HEK293 (cell line): ENCODE measurements around the gene INSIG2.

Source experiments
- CTCF ChIA-PET: fragments of 350-600 bp; formaldehyde crosslinking; extraction: SDS; loops from one replicate; lab custom pipeline; 2021; ENCODE audit warnings: antibody characterized with exemption; lab: Yijun Ruan, JAX
- POLR2A ChIA-PET: fragments of 300-600 bp; formaldehyde crosslinking; extraction: SDS; loops from one replicate; lab custom pipeline; 2020; ENCODE audit warnings: antibody characterized with exemption, inconsistent platforms; lab: Yijun Ruan, JAX
- H3K27ac ChIP-seq: fragments of 200-500 bp; sonication (Bioruptor generic); 2 replicates; pipeline ENCODE4 v1.5.1; 2014; ENCODE audit warnings: low read depth, low read length, control low read depth, inconsistent platforms; ENCODE audit errors: extremely low read depth
- H3K36me3 ChIP-seq, 2 experiments: fragments of 200-500 bp in 1 of 2; sonication (Bioruptor generic) in 1 of 2; 1 replicate in 1 of 2; 2 replicates in 1 of 2; pipeline ENCODE4 v1.5.1; 2014 to 2017; ENCODE audit warnings: inconsistent platforms in 2 of 2, low read length in 2 of 2; ENCODE audit not compliant: control insufficient read depth in 2 of 2, insufficient read depth in 1 of 2
- H3K4me1 ChIP-seq: fragments of 200-500 bp; sonication (Bioruptor generic); 2 replicates; pipeline ENCODE4 v1.5.1; 2014; ENCODE audit warnings: mild to moderate bottlenecking, low read length, inconsistent platforms; ENCODE audit not compliant: control insufficient read depth, insufficient read depth
- H3K4me3 ChIP-seq: 2 replicates; pipeline ENCODE4 v1.5.1; 2011; ENCODE audit warnings: low read depth, mild to moderate bottlenecking, control low read depth, low read length, moderate library complexity
- H3K9me3 ChIP-seq: fragments of 200-500 bp; sonication (Bioruptor generic); 2 replicates; pipeline ENCODE4 v1.5.1; 2014; ENCODE audit warnings: low read depth, low read length, inconsistent platforms; ENCODE audit not compliant: control insufficient read depth, insufficient read depth
- GFI1B ChIP-seq: fragments of 450-650 bp; formaldehyde crosslinking; IDR thresholded peaks from 2 replicates; pipeline ENCODE4 v1.5.1; 2016; ENCODE audit warnings: missing biosample characterization, missing genetic modification characterization
- HOXC10 ChIP-seq: sonication (generic); formaldehyde crosslinking; IDR thresholded peaks from 2 replicates; pipeline ENCODE4 v1.8.1; 2023; ENCODE audit warnings: mild to moderate bottlenecking, missing genetic modification reagents
- KLF8 ChIP-seq: fragments of 450-650 bp; formaldehyde crosslinking; IDR thresholded peaks from 2 replicates; pipeline ENCODE4 v1.5.1; 2016; ENCODE audit warnings: missing biosample characterization, missing genetic modification characterization
- RBAK ChIP-seq: fragments of 450-650 bp; formaldehyde crosslinking; IDR thresholded peaks from 2 replicates; pipeline ENCODE4 v1.5.1; 2016; ENCODE audit warnings: missing biosample characterization, missing genetic modification characterization
- REPIN1 ChIP-seq: fragments of 450-650 bp; formaldehyde crosslinking; IDR thresholded peaks from 2 replicates; pipeline ENCODE4 v1.5.1; 2017; ENCODE audit warnings: missing biosample characterization, missing genetic modification characterization, low read depth
- SALL2 ChIP-seq: fragments of 450-650 bp; formaldehyde crosslinking; IDR thresholded peaks from 2 replicates; pipeline ENCODE4 v1.5.0; 2017; ENCODE audit warnings: missing biosample characterization, mild to moderate bottlenecking, missing genetic modification characterization, borderline replicate concordance
- SP7 ChIP-seq: fragments of 450-650 bp; formaldehyde crosslinking; IDR thresholded peaks from 2 replicates; pipeline ENCODE4 v1.5.1; 2016; ENCODE audit warnings: missing biosample characterization, missing genetic modification characterization
- ZBTB20 ChIP-seq: fragments of 450-650 bp; formaldehyde crosslinking; IDR thresholded peaks from 2 replicates; pipeline ENCODE4 v1.5.1; 2016; ENCODE audit warnings: missing biosample characterization, missing genetic modification characterization
- ZBTB49 ChIP-seq: fragments of 450-650 bp; formaldehyde crosslinking; IDR thresholded peaks from 2 replicates; pipeline ENCODE4 v1.5.1; 2016; ENCODE audit warnings: missing biosample characterization, missing genetic modification characterization, low read depth
- ZBTB6 ChIP-seq: fragments of 450-650 bp; formaldehyde crosslinking; IDR thresholded peaks from 2 replicates; pipeline ENCODE4 v1.5.1; 2017; ENCODE audit warnings: missing biosample characterization, missing genetic modification characterization
- ZBTB7A ChIP-seq: fragments of 450-650 bp; formaldehyde crosslinking; IDR thresholded peaks from 2 replicates; pipeline ENCODE4 v1.5.1; 2016; ENCODE audit warnings: low read depth, missing biosample characterization, missing genetic modification characterization
- ZFP41 ChIP-seq: fragments of 450-650 bp; formaldehyde crosslinking; IDR thresholded peaks from 2 replicates; pipeline ENCODE4 v1.5.1; 2016; ENCODE audit warnings: missing biosample characterization, missing genetic modification characterization, borderline replicate concordance
- ZNF112 ChIP-seq: fragments of 450-650 bp; formaldehyde crosslinking; IDR thresholded peaks from 2 replicates; pipeline ENCODE4 v1.5.0; 2017; ENCODE audit warnings: missing biosample characterization, missing genetic modification characterization
- ZNF169 ChIP-seq: fragments of 450-650 bp; formaldehyde crosslinking; IDR thresholded peaks from 2 replicates; pipeline ENCODE4 v1.5.1; 2016; ENCODE audit warnings: missing biosample characterization, missing genetic modification characterization
- ZNF174 ChIP-seq: fragments of 450-650 bp; formaldehyde crosslinking; IDR thresholded peaks from 2 replicates; pipeline ENCODE4 v1.5.0; 2017; ENCODE audit warnings: missing biosample characterization, mild to moderate bottlenecking, missing genetic modification characterization
- ZNF202 ChIP-seq: fragments of 450-650 bp; formaldehyde crosslinking; IDR thresholded peaks from 2 replicates; pipeline ENCODE4 v1.5.1; 2016; ENCODE audit warnings: missing biosample characterization, missing genetic modification characterization, borderline replicate concordance
- ZNF214 ChIP-seq: fragments of 450-650 bp; formaldehyde crosslinking; IDR thresholded peaks from 2 replicates; pipeline ENCODE4 v1.5.1; 2017; ENCODE audit warnings: missing biosample characterization, mild to moderate bottlenecking, missing genetic modification characterization, borderline replicate concordance
- ZNF221 ChIP-seq: fragments of 450-650 bp; formaldehyde crosslinking; IDR thresholded peaks from 2 replicates; pipeline ENCODE4 v1.5.1; 2017; ENCODE audit warnings: missing biosample characterization, missing genetic modification characterization, borderline replicate concordance
- ZNF350 ChIP-seq: fragments of 450-650 bp; formaldehyde crosslinking; IDR thresholded peaks from 2 replicates; pipeline ENCODE4 v1.5.0; 2017; ENCODE audit warnings: missing biosample characterization, mild to moderate bottlenecking, missing genetic modification characterization
- ZNF37A ChIP-seq: fragments of 450-650 bp; IDR thresholded peaks from 2 replicates; pipeline ENCODE4 v1.5.1; 2018; ENCODE audit warnings: missing biosample characterization, missing genetic modification characterization
- ZNF416 ChIP-seq: fragments of 450-650 bp; formaldehyde crosslinking; IDR thresholded peaks from 2 replicates; pipeline ENCODE4 v1.5.1; 2016; ENCODE audit warnings: missing biosample characterization, missing genetic modification characterization
- ZNF426 ChIP-seq: fragments of 450-650 bp; formaldehyde crosslinking; IDR thresholded peaks from 2 replicates; pipeline ENCODE4 v1.5.1; 2017; ENCODE audit warnings: missing biosample characterization, missing genetic modification characterization, mild to moderate bottlenecking, inconsistent platforms, moderate library complexity
- ZNF473 ChIP-seq: fragments of 450-650 bp; formaldehyde crosslinking; IDR thresholded peaks from 2 replicates; pipeline ENCODE4 v1.5.1; 2017; ENCODE audit warnings: missing biosample characterization, missing genetic modification characterization
- ZNF555 ChIP-seq: fragments of 450-650 bp; formaldehyde crosslinking; conservative IDR thresholded peaks from 2 replicates; pipeline ENCODE4 v1.5.1; 2017; ENCODE audit warnings: missing biosample characterization, mild to moderate bottlenecking, missing genetic modification characterization, inconsistent platforms
- ZNF560 ChIP-seq: fragments of 450-650 bp; formaldehyde crosslinking; IDR thresholded peaks from 2 replicates; pipeline ENCODE4 v1.5.1; 2017; ENCODE audit warnings: missing biosample characterization, missing genetic modification characterization, borderline replicate concordance
- ZNF585B ChIP-seq: fragments of 450-650 bp; formaldehyde crosslinking; IDR thresholded peaks from 2 replicates; pipeline ENCODE4 v1.5.1; 2016; ENCODE audit warnings: missing biosample characterization, missing genetic modification characterization
- ZNF623 ChIP-seq: fragments of 450-650 bp; formaldehyde crosslinking; IDR thresholded peaks from 2 replicates; pipeline ENCODE4 v1.5.1; 2016; ENCODE audit warnings: missing biosample characterization, missing genetic modification characterization
- ZNF629 ChIP-seq: fragments of 450-650 bp; formaldehyde crosslinking; IDR thresholded peaks from 2 replicates; pipeline ENCODE4 v1.5.1; 2017; ENCODE audit warnings: missing biosample characterization, missing genetic modification characterization
- ZNF645 ChIP-seq: fragments of 450-650 bp; formaldehyde crosslinking; IDR thresholded peaks from 2 replicates; pipeline ENCODE4; 2016; ENCODE audit warnings: missing biosample characterization, missing genetic modification characterization
- ZNF658 ChIP-seq: fragments of 450-650 bp; formaldehyde crosslinking; IDR thresholded peaks from 2 replicates; pipeline ENCODE4; 2016; ENCODE audit warnings: missing biosample characterization, missing genetic modification characterization
- ZNF791 ChIP-seq: fragments of 450-650 bp; formaldehyde crosslinking; IDR thresholded peaks from 2 replicates; pipeline ENCODE4 v1.5.1; 2016; ENCODE audit warnings: missing biosample characterization, missing genetic modification characterization
- ZSCAN23 ChIP-seq: fragments of 450-650 bp; formaldehyde crosslinking; IDR thresholded peaks from 2 replicates; pipeline ENCODE4 v1.5.1; 2016; ENCODE audit warnings: missing biosample characterization, missing genetic modification characterization

Gene INSIG2

GRCh38 chr2:118044103-118044716 is 44.1 kb upstream of the INSIG2 start:
- ChIA-PET CTCF (interaction anchor here (1.5 to 2.0 kb wide), 2 partner anchors 11 to 18 kb away, joined by 3 to 9 read pairs; no protein-coding TSS in a partner anchor), POLR2A (no interaction called here)
- Histone ChIP-seq H3K4me3 (no peak overlapping the region), H3K4me1 (peaks cover 12% of the 10 kb centered on the region), H3K27ac (no peak overlapping the region), H3K36me3 (no peaks in the 10 kb centered on the region), H3K9me3 (no peaks in the 10 kb centered on the region)
- TF ChIP-seq ZNF221 (no peak), ZNF473 (no peak), ZNF214 (tag by site-specific recombination) (no peak), ZBTB20 (tag by site-specific recombination) (no peak), ZNF658 (tag by site-specific recombination) (no peak), ZNF169 (tag by site-specific recombination) (no peak), RBAK (tag by site-specific recombination) (no peak), ZBTB6 (tag by site-specific recombination) (no peak), ZNF202 (tag by site-specific recombination) (no peak), ZNF37A (tag by site-specific recombination) (no peak), ZNF416 (tag by site-specific recombination) (no peak), ZBTB49 (tag by site-specific recombination) (no peak), ZNF585B (tag by site-specific recombination) (no peak), ZNF560 (tag by site-specific recombination) (no peak), ZSCAN23 (tag by site-specific recombination) (no peak), SP7 (tag by site-specific recombination) (no peak), GFI1B (tag by site-specific recombination) (no peak), ZNF426 (no peak), ZNF112 (tag by site-specific recombination) (no peak)

- POLR2A ChIA-PET: no interaction called here
- CTCF ChIA-PET: interaction anchor here (1.5 kb wide), 1 partner anchor 17 kb away, joined by 3 read pairs; no protein-coding TSS in a partner anchor
- TF ChIP-seq ZFP41 (no peak), ZNF555 (no peak), HOXC10 (CRISPR knock-in tag) (no peak), ZNF629 (tag by site-specific recombination) (no peak), SALL2 (no peak), ZNF791 (no peak), ZNF473 (no peak), REPIN1 (no peak), ZNF623 (tag by site-specific recombination) (no peak), KLF8 (no peak), ZNF645 (tag by site-specific recombination) (no peak), ZNF585B (tag by site-specific recombination) (no peak), ZNF350 (tag by site-specific recombination) (no peak), ZNF174 (tag by site-specific recombination) (no peak), ZBTB7A (tag by site-specific recombination) (no peak)
These were observed 43.4 kb upstream of the INSIG2 start for GRCh38 chr2:118044854-118045253.

More at GRCh38 chr2:118044854-118045253, 43.4 kb upstream of the INSIG2 start:
- H3K9me3 ChIP-seq: no peaks in the 10 kb centered on the region
- H3K4me1 ChIP-seq: peaks cover 17% of the 10 kb centered on the region
- no peaks in the 10 kb centered on the region for H3K36me3 ChIP-seq
- H3K27ac ChIP-seq: no peak overlapping the region
- H3K4me3 ChIP-seq: no peak overlapping the region
